KBM-7 (cell line): ENCODE results near the gene EFEMP1.

Experiments
- DNase-seq: peaks from one replicate; pipeline ENCODE4 v3.0.0-alpha.2; 2015
- in situ Hi-C: fragments of 300-500 bp; cut with MboI; formaldehyde crosslinking; loops from 2 replicates; pipeline ENCODE4 v1.14.3; 2020; ENCODE audit warnings: low sequenced_read_pairs, low pct_unique_long_range_greater_than_20kb, mixed read lengths

The EFEMP1 gene, protein sequence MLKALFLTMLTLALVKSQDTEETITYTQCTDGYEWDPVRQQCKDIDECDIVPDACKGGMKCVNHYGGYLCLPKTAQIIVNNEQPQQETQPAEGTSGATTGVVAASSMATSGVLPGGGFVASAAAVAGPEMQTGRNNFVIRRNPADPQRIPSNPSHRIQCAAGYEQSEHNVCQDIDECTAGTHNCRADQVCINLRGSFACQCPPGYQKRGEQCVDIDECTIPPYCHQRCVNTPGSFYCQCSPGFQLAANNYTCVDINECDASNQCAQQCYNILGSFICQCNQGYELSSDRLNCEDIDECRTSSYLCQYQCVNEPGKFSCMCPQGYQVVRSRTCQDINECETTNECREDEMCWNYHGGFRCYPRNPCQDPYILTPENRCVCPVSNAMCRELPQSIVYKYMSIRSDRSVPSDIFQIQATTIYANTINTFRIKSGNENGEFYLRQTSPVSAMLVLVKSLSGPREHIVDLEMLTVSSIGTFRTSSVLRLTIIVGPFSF

DNA sequence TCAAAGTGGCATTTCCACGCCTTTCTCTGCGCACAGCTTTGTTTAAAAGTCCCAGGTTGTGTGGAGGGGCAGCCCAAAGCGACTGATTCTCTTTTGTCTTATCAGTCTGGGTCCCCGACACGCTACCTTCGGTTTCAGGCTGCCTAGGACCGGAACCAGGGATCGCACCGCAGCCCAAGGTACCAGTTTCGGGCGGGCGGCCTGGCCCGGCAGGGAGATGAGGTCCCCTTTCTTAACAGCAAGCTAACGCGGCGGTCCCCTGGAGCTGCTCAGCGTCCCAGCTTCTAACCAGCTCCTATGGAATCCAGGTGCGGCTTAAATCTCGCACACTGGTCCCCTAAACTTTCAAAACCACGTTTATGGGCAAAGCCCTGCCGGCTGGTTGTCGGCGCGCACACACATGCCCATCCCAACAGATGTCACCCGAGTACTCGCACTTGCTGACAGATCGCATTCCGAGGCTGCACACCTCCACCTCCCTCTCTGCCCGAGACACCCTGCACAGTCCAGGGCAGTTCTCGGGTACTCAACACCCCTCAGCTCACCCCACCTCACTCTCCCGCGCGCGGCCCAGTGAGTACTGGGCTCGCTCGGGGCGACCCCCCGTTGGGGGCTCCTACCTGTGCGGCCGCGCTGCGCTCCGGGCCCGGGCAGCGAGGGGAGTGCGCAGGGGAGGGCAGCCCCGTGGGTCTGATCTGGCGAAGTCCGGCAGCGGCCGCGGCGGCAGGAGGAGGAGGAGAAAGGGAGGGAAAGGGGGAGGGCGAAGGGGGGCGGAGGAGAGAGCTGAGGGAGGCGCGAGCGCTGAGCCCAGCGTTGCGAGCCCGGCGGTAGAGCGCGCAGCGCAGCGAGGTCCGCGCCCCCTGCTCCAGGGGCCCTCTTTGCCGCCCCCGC is at the start of gene EFEMP1:
EFEMP1 (minus strand) TSS at position 692 of the 891 bp plus-strand sequence. CDS start 1,342 bp downstream, outside the sequence.
- no peak for DNase-seq

DNA sequence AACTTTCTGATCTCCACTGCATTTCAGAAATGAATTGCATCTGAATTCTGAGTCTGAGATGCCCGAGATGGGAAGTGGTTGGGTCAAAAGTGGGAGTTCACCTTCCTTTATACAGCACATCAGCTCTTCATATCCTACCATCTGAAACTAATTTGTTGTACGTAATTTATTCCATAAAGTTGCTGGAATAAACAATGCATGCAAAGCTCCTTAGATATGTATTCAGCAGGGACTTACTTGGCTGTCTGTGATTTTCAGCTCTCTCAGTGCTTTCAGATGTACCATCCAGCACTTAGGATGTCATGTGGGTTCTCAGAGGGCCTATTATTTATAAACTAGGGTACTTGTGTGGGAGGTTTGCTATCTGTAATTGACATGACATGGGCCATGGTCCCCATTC is 46.9 kb upstream of the EFEMP1 start:
- in situ Hi-C loops = no loop called here
- no peak for DNase-seq

More for the DNA sequence above, at the start of gene EFEMP1:
- in situ Hi-C loops = no loop called here

GRCh38 chr2:55968941-55969340 is 45.4 kb upstream of the EFEMP1 start:
- in situ Hi-C loops = no loop called here
- no peak for DNase-seq

DNA sequence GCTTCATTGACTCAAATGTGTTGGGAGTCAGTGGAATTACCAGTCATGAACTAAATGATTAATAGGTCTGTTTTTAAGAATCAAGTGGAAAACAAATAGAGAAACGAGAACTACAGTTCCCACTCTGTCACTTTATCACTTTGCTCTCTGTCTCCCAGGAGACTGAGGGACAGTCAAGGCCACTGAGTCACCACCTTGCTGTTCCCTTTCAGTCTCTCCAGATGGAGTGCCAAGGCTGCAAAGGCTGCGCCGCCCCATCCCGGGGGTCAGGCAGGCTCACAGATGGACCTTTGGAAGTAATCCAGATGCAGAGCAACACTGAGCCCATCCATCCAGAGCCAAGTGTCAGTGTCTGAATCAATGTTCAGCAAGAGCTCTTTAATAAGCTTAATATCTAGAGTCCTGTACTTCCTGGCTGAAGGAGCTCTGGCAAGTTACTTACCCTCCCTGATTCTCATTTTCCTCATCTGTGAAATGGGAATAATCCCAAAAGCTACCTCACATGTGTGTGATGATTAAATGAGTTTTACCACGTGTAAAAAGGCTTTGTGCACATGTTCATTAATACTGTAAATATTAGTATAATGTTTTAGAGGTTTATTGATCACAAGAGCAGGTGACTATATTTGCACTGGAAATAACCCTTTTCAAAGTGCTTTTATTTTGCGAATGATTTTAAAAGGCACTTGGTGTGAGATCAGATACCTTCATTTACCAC is 43.0 kb upstream of the EFEMP1 start:
- in situ Hi-C loops = no loop called here
- no peak for DNase-seq

DNA sequence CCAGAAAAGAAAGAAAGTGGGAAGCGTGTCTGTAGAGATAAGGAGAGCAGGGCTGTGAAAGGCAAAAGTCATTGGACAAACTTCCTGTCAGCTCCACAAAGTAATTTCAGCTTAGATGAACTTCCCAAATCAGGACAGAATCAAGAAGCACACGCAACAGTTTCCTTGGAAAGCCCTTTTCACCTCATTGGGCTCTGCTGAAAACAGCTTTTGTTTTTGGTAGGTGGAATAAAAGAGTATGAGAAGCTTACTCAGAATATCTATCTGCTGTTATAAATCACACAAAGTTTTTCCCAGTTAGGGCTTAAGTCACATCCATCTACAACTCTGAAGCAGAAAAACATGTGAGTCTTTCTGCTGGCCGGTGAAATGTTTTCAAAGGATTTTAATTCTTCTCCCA is 42.4 kb upstream of the EFEMP1 start:
- DNase-seq = no peak
- in situ Hi-C loops = no loop called here

DNA sequence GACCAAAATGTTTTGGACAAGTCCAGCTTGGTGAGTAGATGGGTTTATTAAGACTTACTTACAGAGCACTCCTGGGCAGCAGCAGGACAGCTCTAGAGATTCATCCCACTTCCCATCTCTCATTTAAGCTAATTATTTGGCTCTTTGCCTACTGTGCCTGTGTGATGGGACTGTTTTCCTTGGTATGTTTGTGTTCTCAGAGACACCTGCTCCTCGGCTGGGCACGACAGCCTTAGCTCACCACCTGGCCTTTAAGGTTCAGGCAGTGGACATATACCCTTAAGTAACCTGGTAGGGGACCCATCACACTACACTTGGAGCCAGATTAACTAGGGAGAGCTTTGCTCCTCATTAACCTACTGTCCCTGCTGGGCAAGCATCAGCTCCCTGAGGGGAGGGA is 41.7 kb upstream of the EFEMP1 start:
- in situ Hi-C loops = no loop called here
- DNase-seq = no peak

- in situ Hi-C loops = no loop called here
- DNase-seq = no peak
These were observed 39.3 kb upstream of the EFEMP1 start for GRCh38 chr2:55962915-55963314.

GRCh38 chr2:55961318-55961911 is 37.8 kb upstream of the EFEMP1 start:
- in situ Hi-C loops = no loop called here
- DNase-seq = peak; percentile 32

DNA sequence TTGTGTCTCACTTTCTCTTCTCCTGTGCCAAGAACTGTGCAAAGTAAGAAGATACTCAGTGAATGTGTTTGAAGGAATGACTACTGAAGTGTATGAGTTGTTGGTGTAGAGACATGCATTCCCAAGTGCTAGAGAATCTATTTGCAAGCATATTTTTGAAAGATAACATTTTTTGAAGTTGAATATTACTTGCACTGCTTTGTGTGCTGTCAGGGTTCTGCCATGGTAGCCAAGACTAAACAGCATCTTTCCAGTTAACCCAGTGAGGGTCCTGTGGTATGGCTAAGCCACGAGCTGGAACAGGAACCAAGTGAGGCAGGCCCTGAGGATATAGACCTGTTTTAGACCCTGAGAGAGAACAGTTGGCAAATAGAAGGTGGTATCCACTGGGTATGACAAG is 35.2 kb upstream of the EFEMP1 start:
- in situ Hi-C loops = no loop called here
- DNase-seq = no peak

DNA sequence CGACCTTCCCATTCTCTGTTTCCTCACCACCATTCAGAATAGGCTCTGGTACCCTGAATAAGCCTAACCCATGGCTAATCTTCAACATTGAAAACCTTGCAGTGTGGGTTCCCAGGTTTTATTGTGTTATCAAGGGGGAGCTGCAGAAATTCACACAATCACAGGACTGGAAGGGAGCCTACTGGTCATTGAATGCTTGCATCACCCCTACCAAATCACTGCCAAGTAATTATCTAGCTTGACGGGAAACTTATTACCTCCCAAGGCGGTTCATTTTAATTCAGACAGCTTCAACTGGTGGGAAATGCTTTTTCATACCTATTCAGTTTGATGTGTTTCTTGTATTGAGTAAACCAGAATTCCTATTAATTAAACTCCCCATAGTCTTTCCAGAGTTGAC is 33.6 kb upstream of the EFEMP1 start:
- no peak for DNase-seq
- in situ Hi-C loops = no loop called here

DNA sequence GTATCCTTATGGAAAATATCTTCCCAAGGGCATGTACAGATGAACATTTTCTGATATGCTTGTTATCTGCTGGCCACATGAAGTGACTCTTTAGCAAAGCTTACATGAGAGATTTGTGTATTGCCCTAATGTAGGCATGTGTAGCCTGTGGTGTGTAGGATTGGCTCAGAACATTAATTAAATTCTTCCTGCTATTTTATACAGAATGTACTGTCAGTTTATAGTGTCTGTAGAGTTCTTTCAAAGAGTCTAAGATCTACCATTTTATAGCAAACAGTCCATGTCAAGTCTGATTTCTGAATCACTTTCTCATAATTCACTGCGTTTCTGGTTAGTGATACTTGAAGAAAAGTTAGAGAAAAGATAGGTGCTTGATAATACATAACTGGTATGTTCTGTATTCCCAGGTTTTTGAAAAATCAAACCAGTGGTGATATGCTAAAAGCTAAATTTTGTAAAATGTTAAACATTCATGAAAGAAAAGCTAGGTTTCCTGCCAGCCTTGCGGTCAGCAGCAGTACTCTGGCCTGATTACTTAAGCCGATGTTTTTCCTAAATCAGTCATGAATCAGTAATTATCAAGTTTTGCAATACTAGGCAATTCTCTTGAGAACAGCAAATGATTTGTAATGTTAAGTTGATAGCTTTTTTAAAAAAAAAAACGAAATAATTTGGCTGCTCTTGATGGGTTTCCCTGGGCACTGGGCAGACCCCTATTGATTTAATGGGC is 30.9 kb upstream of the EFEMP1 start:
- no peak for DNase-seq
- in situ Hi-C loops = no loop called here

DNA sequence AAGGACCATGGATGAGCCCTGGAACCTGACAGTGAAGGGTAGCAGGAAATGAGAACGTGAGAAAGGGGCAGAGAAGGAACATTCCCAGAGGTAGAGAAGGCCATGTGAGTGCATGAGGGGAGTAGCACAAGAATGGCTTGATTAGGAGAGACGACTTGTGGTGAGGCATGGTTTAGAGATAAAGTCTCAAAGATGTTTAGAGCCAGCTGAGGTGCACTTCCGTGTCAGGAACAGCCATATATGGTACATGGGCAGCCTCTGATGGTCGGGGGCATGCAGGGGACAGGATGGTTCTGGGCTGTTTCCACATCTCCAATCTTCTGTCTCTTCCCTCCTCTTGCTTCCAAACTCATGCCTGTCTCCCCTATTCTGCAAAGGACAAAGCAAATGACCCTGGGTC is 28.8 kb upstream of the EFEMP1 start:
- no peak for DNase-seq
- in situ Hi-C loops = no loop called here

GRCh38 chr2:55951533-55951932 is 28.0 kb upstream of the EFEMP1 start:
- no peak for DNase-seq
- in situ Hi-C loops = no loop called here

DNA sequence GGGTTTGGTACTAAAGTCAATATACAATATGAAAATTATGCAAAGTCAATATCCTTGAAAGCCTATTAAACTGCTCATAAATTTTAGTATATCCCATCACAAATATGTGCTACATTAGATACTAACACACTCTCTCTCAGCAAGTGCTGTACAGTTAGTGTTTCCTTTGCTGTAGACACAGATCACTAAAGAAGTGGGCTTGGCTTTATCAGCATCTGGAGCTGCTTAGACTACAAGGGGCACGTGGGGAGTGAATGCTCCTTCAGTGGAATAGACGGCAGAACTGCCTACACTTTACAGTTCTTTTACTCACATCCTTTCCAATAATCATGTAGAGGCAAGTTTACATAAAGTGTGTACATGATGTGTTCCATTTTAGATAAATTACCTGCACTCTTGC is 26.0 kb upstream of the EFEMP1 start:
- DNase-seq = no peak
- in situ Hi-C loops = no loop called here

- in situ Hi-C loops = no loop called here
- DNase-seq = no peak
These were observed 25.6 kb upstream of the EFEMP1 start for GRCh38 chr2:55949211-55949610.

- in situ Hi-C loops = no loop called here
These were observed 24.8 kb upstream of the EFEMP1 start for GRCh38 chr2:55948176-55948923.

GRCh38 chr2:55947752-55948151 is 24.2 kb upstream of the EFEMP1 start:
- DNase-seq = no peak
- in situ Hi-C loops = no loop called here

More at GRCh38 chr2:55948176-55948923, 24.8 kb upstream of the EFEMP1 start:
- DNase-seq = no peak

GRCh38 chr2:55946793-55947192 is 23.2 kb upstream of the EFEMP1 start:
- in situ Hi-C loops = no loop called here
- no peak for DNase-seq
